HEK293T (cell line): ENCODE measurements around the gene LHX3.
A peak's percentile ranks its signal among the peaks of the same experiment; 100 is the strongest.

ENCODE experiments used
- CTCF ChIA-PET: fragments of 350-600 bp; formaldehyde crosslinking; extraction: SDS; loops from one replicate; lab custom pipeline; 2021; ENCODE audit warnings: antibody characterized with exemption, inconsistent platforms; lab: Yijun Ruan, JAX
- POLR2A ChIA-PET: fragments of 350-600 bp; formaldehyde crosslinking; extraction: SDS; loops from one replicate; lab custom pipeline; 2020; ENCODE audit warnings: antibody characterized with exemption, inconsistent platforms; lab: Yijun Ruan, JAX
- DNase-seq: peaks from one replicate; pipeline ENCODE4 v3.0.0; 2012; ENCODE audit warnings: mixed read lengths; ENCODE audit errors: extremely low spot score
- ARNT ChIP-seq: fragments of 450-650 bp; IDR thresholded peaks from 2 replicates; pipeline ENCODE4 v1.6.1; 2017; ENCODE audit warnings: mild to moderate bottlenecking
- BHLHE40 ChIP-seq: fragments of 450-650 bp; IDR thresholded peaks from 2 replicates; pipeline ENCODE4 v1.6.1; 2016; ENCODE audit warnings: mild to moderate bottlenecking, moderate library complexity, borderline replicate concordance
- CTBP1 ChIP-seq: fragments of 450-650 bp; IDR thresholded peaks from 2 replicates; pipeline ENCODE4 v1.6.1; 2016; ENCODE audit warnings: borderline replicate concordance
- ELF4 ChIP-seq: fragments of 450-650 bp; IDR thresholded peaks from 2 replicates; pipeline ENCODE4 v1.6.1; 2017; ENCODE audit warnings: antibody characterized with exemption
- FOXA1 ChIP-seq: fragments of 450-650 bp; IDR thresholded peaks from 2 replicates; pipeline ENCODE4 v1.6.1; 2016; ENCODE audit warnings: mild to moderate bottlenecking
- FOXK2 ChIP-seq: fragments of 450-650 bp; IDR thresholded peaks from 2 replicates; pipeline ENCODE4 v1.6.1; 2016; ENCODE audit warnings: mild to moderate bottlenecking
- FOXM1 ChIP-seq: fragments of 450-650 bp; IDR thresholded peaks from 2 replicates; pipeline ENCODE4 v1.6.1; 2017; ENCODE audit warnings: mild to moderate bottlenecking, borderline replicate concordance
- HDGF ChIP-seq: fragments of 450-650 bp; IDR thresholded peaks from 2 replicates; pipeline ENCODE4 v1.6.1; 2017; ENCODE audit warnings: antibody characterized with exemption, borderline replicate concordance
- L3MBTL2 ChIP-seq: fragments of 450-650 bp; conservative IDR thresholded peaks from 2 replicates; pipeline ENCODE4 v1.6.1; 2016; ENCODE audit warnings: mild to moderate bottlenecking
- LEF1 ChIP-seq: fragments of 450-650 bp; IDR thresholded peaks from 2 replicates; pipeline ENCODE4 v1.6.1; 2017; ENCODE audit warnings: mild to moderate bottlenecking, borderline replicate concordance
- NFRKB ChIP-seq: fragments of 450-650 bp; IDR thresholded peaks from 2 replicates; pipeline ENCODE4 v1.6.1; 2016; ENCODE audit warnings: mild to moderate bottlenecking, moderate library complexity
- SP1 ChIP-seq: fragments of 450-650 bp; IDR thresholded peaks from 2 replicates; pipeline ENCODE4 v1.6.1; 2017
- SUZ12 ChIP-seq: fragments of 450-650 bp; IDR thresholded peaks from 2 replicates; pipeline ENCODE4 v1.6.1; 2016; ENCODE audit warnings: mild to moderate bottlenecking
- TARDBP ChIP-seq: fragments of 450-650 bp; IDR thresholded peaks from 2 replicates; pipeline ENCODE4 v1.6.1; 2016
- ZNF384 ChIP-seq: fragments of 450-650 bp; IDR thresholded peaks from 2 replicates; pipeline ENCODE4 v1.6.1; 2016
- TF ChIP-seq, protein P1 (sequence below): fragments of 450-650 bp; IDR thresholded peaks from 2 replicates; pipeline ENCODE4 v1.6.1; 2016

LHX3 gene

DNA sequence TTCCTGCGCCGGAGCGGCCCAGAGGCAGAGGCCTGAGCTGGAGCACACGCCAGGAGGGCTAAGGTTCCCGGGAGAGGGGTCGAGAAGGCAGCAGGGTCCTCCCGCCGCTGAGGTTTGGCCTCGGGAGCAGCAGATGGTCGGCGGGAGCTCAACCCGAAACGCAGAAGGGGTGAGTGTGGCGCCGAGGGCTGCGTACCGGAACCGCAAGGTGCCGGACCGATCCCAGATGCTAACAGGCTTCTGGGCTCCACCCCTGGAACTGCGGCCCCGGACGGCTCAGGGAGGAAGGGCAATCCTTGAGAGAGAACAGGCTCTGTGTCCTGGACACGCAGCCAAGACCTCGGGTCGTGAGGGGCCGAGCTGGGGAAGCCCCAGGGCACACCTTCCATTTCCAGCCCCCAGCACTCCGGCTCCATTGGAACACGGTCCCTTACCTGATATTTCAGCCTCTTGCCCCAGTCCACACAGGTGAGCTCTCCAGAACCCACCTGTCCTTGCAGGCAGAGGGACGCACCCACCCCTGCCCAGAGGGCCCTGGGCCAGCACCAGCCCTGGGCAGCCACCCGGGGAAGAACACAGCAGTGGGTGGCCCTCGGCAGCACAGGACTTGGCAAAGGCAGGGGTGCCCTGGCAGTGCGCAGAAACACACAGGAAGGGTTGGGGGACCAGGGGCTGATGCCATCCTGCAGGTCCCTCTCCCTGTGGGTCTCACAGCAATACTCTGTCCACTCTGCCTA, 1.4 kb downstream of the LHX3 start:
- ChIA-PET CTCF (interaction anchor here (0.6 kb wide), 1 partner anchor 301 kb away, joined by 3 read pairs; no protein-coding TSS in a partner anchor), POLR2A (no interaction called here)
- TF ChIP-seq CTBP1 (no peak), FOXK2 (no peak), LEF1 (no peak), ARNT (no peak), HDGF (no peak), NFRKB (no peak), SUZ12 (no peak), FOXM1 (no peak), TARDBP (no peak), FOXA1 (no peak)
- TF ChIP-seq, protein P1, sequence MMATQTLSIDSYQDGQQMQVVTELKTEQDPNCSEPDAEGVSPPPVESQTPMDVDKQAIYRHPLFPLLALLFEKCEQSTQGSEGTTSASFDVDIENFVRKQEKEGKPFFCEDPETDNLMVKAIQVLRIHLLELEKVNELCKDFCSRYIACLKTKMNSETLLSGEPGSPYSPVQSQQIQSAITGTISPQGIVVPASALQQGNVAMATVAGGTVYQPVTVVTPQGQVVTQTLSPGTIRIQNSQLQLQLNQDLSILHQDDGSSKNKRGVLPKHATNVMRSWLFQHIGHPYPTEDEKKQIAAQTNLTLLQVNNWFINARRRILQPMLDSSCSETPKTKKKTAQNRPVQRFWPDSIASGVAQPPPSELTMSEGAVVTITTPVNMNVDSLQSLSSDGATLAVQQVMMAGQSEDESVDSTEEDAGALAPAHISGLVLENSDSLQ, result no peak
- no peak for DNase-seq

DNA sequence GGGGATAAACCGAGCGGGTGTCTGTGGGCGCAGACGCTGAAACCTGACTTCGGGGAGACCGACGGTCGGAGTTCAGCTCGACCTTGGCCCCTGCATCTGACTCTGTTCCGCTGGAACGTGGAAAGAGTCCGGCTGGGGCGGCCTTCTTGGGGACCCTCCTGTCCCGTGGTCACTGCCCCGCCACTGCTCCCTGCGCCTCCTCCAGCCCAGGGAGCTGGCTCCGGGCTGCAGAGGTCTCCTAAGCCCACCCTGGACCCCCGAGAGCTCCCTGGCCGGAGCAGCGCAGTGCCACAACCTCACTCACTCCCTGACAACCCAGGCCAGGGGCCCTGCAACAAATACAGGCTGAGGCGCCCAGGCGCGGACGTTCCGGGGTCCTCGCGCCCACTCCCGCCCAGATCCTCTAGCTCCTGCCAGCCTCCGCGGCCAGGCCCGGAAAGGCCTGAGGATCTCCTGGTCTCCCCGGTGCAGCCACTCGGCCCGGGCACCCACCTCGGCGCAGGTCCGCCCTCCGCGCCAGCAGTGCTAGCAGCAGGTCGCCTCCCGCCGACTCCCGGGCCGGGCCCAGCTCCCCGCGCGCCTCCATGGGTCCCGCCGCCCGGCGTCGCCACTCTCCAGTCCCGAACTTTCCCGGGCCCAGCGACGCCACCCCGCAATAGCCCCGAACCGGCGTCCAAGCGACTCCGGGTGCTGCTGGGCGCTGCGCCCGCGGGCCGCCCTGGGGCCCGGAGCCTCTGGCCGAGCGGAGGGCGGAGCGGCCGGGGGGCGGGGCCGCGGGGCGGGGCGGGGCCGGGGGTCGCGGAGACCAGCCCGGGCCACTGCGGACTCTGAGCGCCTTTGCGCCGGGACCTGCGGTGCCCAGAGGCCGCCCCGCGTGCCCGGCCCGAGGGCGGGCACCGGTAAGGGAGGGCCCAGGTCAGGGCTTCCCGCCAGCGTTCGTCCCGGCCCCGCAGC, 2.2 kb downstream of the LHX3 start:
- ChIA-PET POLR2A (no interaction called here), CTCF (interaction anchor here (0.6 kb wide), 1 partner anchor 31 kb away, joined by 3 read pairs; no protein-coding TSS in a partner anchor)
- no peak for DNase-seq
- TF ChIP-seq SP1 (no peak), ZNF384 (no peak)

DNA sequence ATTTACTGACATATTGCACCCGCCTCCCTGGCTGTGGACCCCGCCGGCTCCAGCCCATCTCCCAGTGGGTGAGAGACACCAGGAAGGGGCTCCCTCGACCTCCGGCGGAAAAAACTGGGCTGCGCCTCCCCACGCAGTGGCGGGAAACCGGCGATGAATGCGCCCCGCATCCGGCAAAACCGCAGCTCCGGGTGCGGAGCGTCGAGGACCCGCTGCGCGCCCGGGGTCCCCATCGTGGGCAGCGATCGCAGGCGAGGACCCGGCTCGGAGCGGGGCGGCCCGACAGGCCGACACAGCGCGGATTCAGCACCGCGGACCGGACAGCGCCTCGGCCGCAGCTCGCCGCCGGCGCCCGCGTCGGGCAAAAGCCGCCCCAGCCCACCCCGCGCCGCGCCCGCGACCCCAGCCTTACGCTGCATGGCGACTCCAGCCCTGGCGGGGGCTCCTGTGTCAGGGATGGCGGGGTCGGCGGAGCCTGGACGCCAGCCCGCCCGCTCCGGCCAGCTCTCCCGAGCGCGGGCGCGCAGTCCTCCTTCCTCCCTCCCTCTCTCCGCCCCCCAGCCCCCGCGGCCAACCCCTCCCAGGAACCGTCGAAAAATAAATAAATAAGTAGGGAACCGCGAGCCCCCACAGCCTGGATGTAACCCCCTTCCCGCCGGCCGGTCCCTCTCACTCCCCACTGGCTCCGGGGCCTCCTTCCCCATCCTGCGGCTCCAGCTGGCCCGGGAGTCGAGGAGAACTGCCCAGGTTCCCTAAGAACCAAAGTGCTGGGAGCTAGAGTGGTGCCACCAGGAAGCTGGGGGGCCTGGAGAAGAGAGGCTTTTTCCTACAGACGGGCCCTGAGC, 3.1 kb downstream of the LHX3 start:
- TF ChIP-seq, protein P1, result no peak
- TF ChIP-seq HDGF, result no peak
- no peak for TF ChIP-seq SP1
- no peak for TF ChIP-seq CTBP1
- no peak for TF ChIP-seq ZNF384
- no peak for TF ChIP-seq L3MBTL2
- no peak for TF ChIP-seq FOXK2
- TF ChIP-seq LEF1, result no peak
- no peak for TF ChIP-seq ELF4
- TF ChIP-seq NFRKB, result no peak
- TF ChIP-seq FOXM1, result no peak
- no peak for TF ChIP-seq FOXA1
- TF ChIP-seq SUZ12, result no peak
- TF ChIP-seq ARNT, result no peak
- no peak for TF ChIP-seq TARDBP
- TF ChIP-seq BHLHE40, result no peak
- DNase-seq, result peak; percentile 56
- POLR2A ChIA-PET, result no interaction called here
- CTCF ChIA-PET, result interaction anchor here (0.6 kb wide), 1 partner anchor 30 kb away, joined by 3 read pairs; no protein-coding TSS in a partner anchor

DNA sequence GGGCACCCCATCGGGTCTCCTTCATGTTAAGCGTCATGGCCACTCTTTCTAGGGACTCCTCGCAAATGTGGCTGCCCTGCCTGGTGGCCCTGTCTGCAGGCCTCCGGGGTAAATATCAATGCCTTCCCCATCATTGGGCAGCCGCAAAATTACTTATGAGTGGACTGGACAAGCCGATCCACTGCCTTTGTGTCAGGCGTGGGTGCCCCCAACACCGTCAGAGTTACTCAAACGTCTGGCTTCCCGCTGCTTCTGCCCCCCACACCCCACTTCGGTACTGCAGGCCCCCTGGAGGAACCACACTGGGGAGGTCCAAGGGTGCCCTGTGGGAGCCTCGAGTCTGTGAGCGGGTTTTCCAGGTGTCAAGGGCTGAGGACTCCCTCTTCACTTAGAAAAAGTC, 3.8 kb downstream of the LHX3 start:
- no peak for DNase-seq
- ChIA-PET POLR2A (no interaction called here), CTCF (no interaction called here)
- TF ChIP-seq ELF4 (no peak), ZNF384 (no peak), SUZ12 (no peak), BHLHE40 (no peak), SP1 (no peak), NFRKB (no peak), TARDBP (no peak), L3MBTL2 (no peak), FOXK2 (no peak), FOXM1 (no peak), HDGF (no peak), CTBP1 (no peak), FOXA1 (no peak), ARNT (no peak), LEF1 (no peak)
- TF ChIP-seq, protein P1, result no peak

DNA sequence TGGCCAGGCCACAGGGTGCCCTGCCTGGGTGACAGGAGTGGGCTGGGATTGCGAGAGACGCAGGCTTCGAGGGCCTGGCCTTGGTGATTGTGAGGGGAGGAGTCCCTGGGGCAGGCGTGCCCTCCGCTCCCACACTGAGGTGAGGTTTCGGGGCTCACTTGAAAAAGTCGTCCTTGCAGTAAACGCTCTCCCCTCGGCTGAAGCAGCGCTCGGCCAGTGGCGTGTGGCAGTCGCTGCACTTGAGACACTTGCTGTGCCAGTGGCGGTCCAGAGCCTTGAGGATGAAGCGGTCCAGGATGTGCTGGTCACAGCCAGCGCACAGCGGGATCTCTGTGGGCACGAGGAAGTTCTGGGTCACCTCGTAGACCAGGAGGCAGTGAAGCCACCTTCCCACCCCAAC, 4.5 kb downstream of the LHX3 start:
- TF ChIP-seq SUZ12 (no peak), SP1 (no peak), FOXA1 (no peak), TARDBP (no peak), LEF1 (no peak), FOXM1 (no peak), L3MBTL2 (no peak), ZNF384 (no peak), BHLHE40 (no peak), ELF4 (no peak), CTBP1 (no peak), HDGF (no peak), NFRKB (no peak), FOXK2 (no peak), ARNT (no peak)
- TF ChIP-seq, protein P1, result no peak
- CTCF ChIA-PET, result no interaction called here
- POLR2A ChIA-PET, result no interaction called here
- no peak for DNase-seq
